Kidney tubule cell (primary cell): ENCODE results near the gene GPR35.

Experiments
- DNase-seq: peaks from one replicate; pipeline ENCODE4 v3.0.0-alpha.2; 2018; ENCODE audit warnings: low spot score

The GPR35 gene

GRCh38 chr2:240624011-240624949 lies 1.0 kb upstream of the GPR35 start:
- DNase-seq, result no peak

GRCh38 chr2:240626531-240627300 lies 1.4 kb downstream of the GPR35 start:
- no peak for DNase-seq

- DNase-seq, result no peak
Observed at GRCh38 chr2:240627736-240628506, 2.6 kb downstream of the GPR35 start.

GRCh38 chr2:240628507-240628807 lies 3.2 kb downstream of the GPR35 start:
- no peak for DNase-seq

GRCh38 chr2:240628808-240629618 lies 3.7 kb downstream of the GPR35 start:
- no peak for DNase-seq

GRCh38 chr2:240629619-240629967 lies 4.3 kb downstream of the GPR35 start:
- DNase-seq, result no peak

GRCh38 chr2:240629968-240630770 lies 4.9 kb downstream of the GPR35 start:
- DNase-seq, result no peak

- DNase-seq, result no peak
Observed at GRCh38 chr2:240630771-240631547, 5.7 kb downstream of the GPR35 start.

- no peak for DNase-seq
Observed at GRCh38 chr2:240631548-240632305, 6.4 kb downstream of the GPR35 start.

GRCh38 chr2:240632306-240632721 lies 7.0 kb downstream of the GPR35 start:
- no peak for DNase-seq

GRCh38 chr2:240635121-240635997 lies 10.1 kb downstream of the GPR35 start:
- no peak for DNase-seq

- DNase-seq, result no peak
Observed at GRCh38 chr2:240635998-240636547, 10.8 kb downstream of the GPR35 start.

- no peak for DNase-seq
Observed at GRCh38 chr2:240636563-240637115, 11.4 kb downstream of the GPR35 start.

- DNase-seq, result no peak
Observed at GRCh38 chr2:240637116-240637900, 12.0 kb downstream of the GPR35 start.

- no peak for DNase-seq
Observed at GRCh38 chr2:240637901-240638345, 12.6 kb downstream of the GPR35 start.

- no peak for DNase-seq
Observed at GRCh38 chr2:240638512-240639160, 13.4 kb downstream of the GPR35 start.
